HepG2 (cell line): ENCODE data around the gene AQP6. TPM values are rescaled to one million over a fixed set of nuclear protein-coding genes. Genes with fewer than 3 reads are reported as not detected.

Source experiments
- ATF1 ChIP-seq: IDR thresholded peaks from 2 replicates; pipeline ENCODE4 v1.6.1; 2016; ENCODE audit warnings: mild to moderate bottlenecking, control low read depth
- CEBPG ChIP-seq: IDR thresholded peaks from 2 replicates; pipeline ENCODE4 v1.6.1; 2016
- MTA1 ChIP-seq: sonication (generic); formaldehyde crosslinking; IDR thresholded peaks from 2 replicates; pipeline ENCODE4 v1.4.0; 2020; ENCODE audit warnings: missing genetic modification reagents, mild to moderate bottlenecking, borderline replicate concordance
- MXD4 ChIP-seq: IDR thresholded peaks from 2 replicates; pipeline ENCODE4 v1.6.1; 2016; ENCODE audit warnings: mild to moderate bottlenecking, missing biosample characterization, missing genetic modification reagents
- PITX1 ChIP-seq: sonication (generic); formaldehyde crosslinking; IDR thresholded peaks from 2 replicates; pipeline ENCODE4 v1.5.1; 2020; ENCODE audit warnings: mild to moderate bottlenecking, missing genetic modification reagents
- SALL1 ChIP-seq: sonication (generic); formaldehyde crosslinking; IDR thresholded peaks from 2 replicates; pipeline ENCODE4 v1.8.0; 2022; ENCODE audit warnings: mild to moderate bottlenecking, missing genetic modification reagents
- TOPORS ChIP-seq: sonication (generic); formaldehyde crosslinking; IDR thresholded peaks from 2 replicates; pipeline ENCODE4 v1.8.0; 2023; ENCODE audit warnings: mild to moderate bottlenecking, missing genetic modification reagents
- XRCC5 ChIP-seq: fragments of 200-400 bp; formaldehyde crosslinking; optimal IDR thresholded peaks from 2 replicates; pipeline ENCODE3; 2017; ENCODE audit warnings: mild to moderate bottlenecking, low read length
- YEATS4 ChIP-seq: sonication (generic); formaldehyde crosslinking; IDR thresholded peaks from 2 replicates; pipeline ENCODE4 v1.4.0; 2020; ENCODE audit warnings: missing genetic modification reagents, borderline replicate concordance
- ZFP90 ChIP-seq: sonication (generic); formaldehyde crosslinking; IDR thresholded peaks from 2 replicates; pipeline ENCODE4 v1.8.0; 2022; ENCODE audit warnings: missing genetic modification reagents, mild to moderate bottlenecking, inconsistent platforms, borderline replicate concordance
- ZFY ChIP-seq: sonication (generic); formaldehyde crosslinking; IDR thresholded peaks from 2 replicates; pipeline ENCODE4 v1.4.0; 2020; ENCODE audit warnings: missing genetic modification reagents
- ZNF317 ChIP-seq: sonication (generic); formaldehyde crosslinking; IDR thresholded peaks from 2 replicates; pipeline ENCODE4 v1.5.0; 2020; ENCODE audit warnings: mild to moderate bottlenecking, missing genetic modification reagents
- ZNF335 ChIP-seq: sonication (generic); formaldehyde crosslinking; IDR thresholded peaks from 2 replicates; pipeline ENCODE4 v1.4.0; 2020; ENCODE audit warnings: missing genetic modification reagents
- ZNF350 ChIP-seq: sonication (generic); formaldehyde crosslinking; IDR thresholded peaks from 2 replicates; pipeline ENCODE4 v1.4.0; 2020; ENCODE audit warnings: mild to moderate bottlenecking, low read depth, missing genetic modification reagents, borderline replicate concordance
- ZNF557 ChIP-seq: sonication (generic); formaldehyde crosslinking; IDR thresholded peaks from 2 replicates; pipeline ENCODE4 v1.4.0; 2020; ENCODE audit warnings: missing genetic modification reagents
- ZNF629 ChIP-seq: sonication (generic); formaldehyde crosslinking; conservative IDR thresholded peaks from 2 replicates; pipeline ENCODE4 v1.5.0; 2020; ENCODE audit warnings: missing genetic modification reagents
- polyA plus RNA-seq, 8 experiments: library from polyadenylated mRNA; depleted of rRNA in 3 of 8; stranded (reverse) in 7 of 8; unstranded in 1 of 8; fragments of >200 nt; fragmentation: Illumina TruSeq in 4 of 8; extraction: Trizol in 4 of 8; gene quantifications; 2 replicates each; pipeline versions ENCODE4 v1.2.1 to v1.2.3, GENCODE V29; 2011 to 2016; ENCODE audit warnings: low read depth in 4 of 8, missing spikeins in 1 of 8, mixed read lengths in 1 of 8; ENCODE audit not compliant: insufficient read depth in 1 of 8
- total RNA-seq, 5 experiments: library from RNA; depleted of rRNA; stranded (reverse); fragments of >200 nt; fragmentation: Illumina TruSeq; extraction: Trizol; gene quantifications; 2 replicates each; pipeline ENCODE4 v1.2.3, GENCODE V29; 2016; ENCODE audit warnings: low read depth in 1 of 5
- TF ChIP-seq, protein P1 (sequence below): IDR thresholded peaks from 2 replicates; pipeline ENCODE4 v1.6.1; 2012; ENCODE audit warnings: inconsistent platforms
- TF ChIP-seq, protein P2 (sequence below), 2 experiments: sonication (generic) in 1 of 2; formaldehyde crosslinking in 1 of 2; IDR thresholded peaks; 2 replicates each; pipeline versions ENCODE4 v1.4.0 to v1.6.1; 2016 to 2020; ENCODE audit warnings: borderline replicate concordance in 1 of 2, low read depth in 1 of 2, mild to moderate bottlenecking in 1 of 2, missing genetic modification reagents in 1 of 2
- TF ChIP-seq, protein P3 (sequence below): sonication (generic); formaldehyde crosslinking; IDR thresholded peaks from 2 replicates; pipeline ENCODE4 v1.8.0; 2022; ENCODE audit warnings: mild to moderate bottlenecking, missing genetic modification reagents, borderline replicate concordance
- TF ChIP-seq, protein P4 (sequence below): sonication (generic); formaldehyde crosslinking; conservative IDR thresholded peaks from 2 replicates; pipeline ENCODE4 v1.4.0; 2020; ENCODE audit warnings: missing genetic modification reagents

Gene AQP6
- total and polyA plus RNA-seq, 2 of the 13 experiments (the other 11 are each of a cell fraction or from before 2014, with no cell fraction given) = 0.32 to 1.3 TPM

DNA sequence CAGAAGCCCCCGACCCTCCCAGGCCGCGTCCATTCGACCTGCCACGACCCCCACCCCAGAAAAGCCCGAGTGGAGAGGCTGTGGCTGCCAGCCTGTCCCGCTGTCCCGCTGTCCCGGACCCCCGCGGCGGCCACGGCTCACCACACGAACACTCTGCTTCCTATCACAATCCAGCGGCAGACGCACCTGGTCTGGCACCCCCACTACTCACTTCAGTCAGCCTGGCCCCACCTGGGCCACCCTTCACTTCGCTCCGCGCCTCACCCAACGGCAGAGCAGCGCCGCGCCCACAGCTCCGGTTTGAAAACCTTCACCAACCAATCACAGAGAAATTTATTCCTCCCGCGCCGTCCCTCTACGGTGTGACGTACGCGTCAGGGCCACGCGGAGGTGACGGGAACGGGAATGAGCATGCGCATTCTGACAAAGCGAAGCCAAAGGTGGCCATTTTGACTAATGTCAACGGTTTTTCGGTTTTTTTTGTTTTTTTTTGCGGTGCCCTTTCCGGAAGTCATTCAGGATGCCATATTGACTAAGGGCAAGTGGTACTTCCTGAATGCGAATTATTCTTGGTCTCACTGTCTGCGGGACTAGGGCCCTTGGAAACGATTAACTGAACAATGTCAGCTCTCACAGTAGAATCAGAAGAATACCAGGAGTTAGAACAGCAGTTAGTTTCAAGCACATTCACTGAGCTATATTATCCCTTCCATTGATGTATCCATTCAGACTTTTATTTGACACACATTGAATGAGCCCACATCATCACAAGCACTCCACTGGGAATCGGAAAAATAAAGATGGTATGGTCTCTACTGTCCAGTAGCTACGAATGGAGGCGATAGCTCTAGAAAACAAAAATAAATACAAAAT is 52.7 kb downstream of the AQP6 start, which contains the start of gene RACGAP1 (continued):
- TF ChIP-seq MTA1 (peak; percentile 45; the same call in 1 of the 2 replicates), MXD4 (peak; percentile 66; the same call in 1 of the 2 replicates), ZFY (CRISPR knock-in tag) (peak; percentile 75), CEBPG (peak; percentile 10; the same call in 1 of the 2 replicates), ZNF335 (CRISPR knock-in tag) (peak; percentile 50; the same call in 1 of the 2 replicates), ZNF557 (no peak), ATF1 (CRISPR knock-in tag) (peak; percentile 97), ZNF629 (CRISPR knock-in tag) (0 out of 2 replicates have a peak, but pooled peaks have one; percentile 27), SALL1 (CRISPR knock-in tag) (peak; percentile 68), XRCC5 (peak; percentile 76), PITX1 (peak; percentile 55; the same call in 1 of the 2 replicates), ZNF350 (CRISPR knock-in tag) (peak; percentile 69), TOPORS (no peak), YEATS4 (CRISPR knock-in tag) (peak; percentile 84; the same call in 1 of the 2 replicates), ZNF317 (CRISPR knock-in tag) (no peak), ZFP90 (CRISPR knock-in tag) (peak; percentile 46; the same call in 1 of the 2 replicates)
- TF ChIP-seq, protein P1, sequence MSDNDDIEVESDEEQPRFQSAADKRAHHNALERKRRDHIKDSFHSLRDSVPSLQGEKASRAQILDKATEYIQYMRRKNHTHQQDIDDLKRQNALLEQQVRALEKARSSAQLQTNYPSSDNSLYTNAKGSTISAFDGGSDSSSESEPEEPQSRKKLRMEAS = peak; percentile 87
- TF ChIP-seq, protein P2, sequence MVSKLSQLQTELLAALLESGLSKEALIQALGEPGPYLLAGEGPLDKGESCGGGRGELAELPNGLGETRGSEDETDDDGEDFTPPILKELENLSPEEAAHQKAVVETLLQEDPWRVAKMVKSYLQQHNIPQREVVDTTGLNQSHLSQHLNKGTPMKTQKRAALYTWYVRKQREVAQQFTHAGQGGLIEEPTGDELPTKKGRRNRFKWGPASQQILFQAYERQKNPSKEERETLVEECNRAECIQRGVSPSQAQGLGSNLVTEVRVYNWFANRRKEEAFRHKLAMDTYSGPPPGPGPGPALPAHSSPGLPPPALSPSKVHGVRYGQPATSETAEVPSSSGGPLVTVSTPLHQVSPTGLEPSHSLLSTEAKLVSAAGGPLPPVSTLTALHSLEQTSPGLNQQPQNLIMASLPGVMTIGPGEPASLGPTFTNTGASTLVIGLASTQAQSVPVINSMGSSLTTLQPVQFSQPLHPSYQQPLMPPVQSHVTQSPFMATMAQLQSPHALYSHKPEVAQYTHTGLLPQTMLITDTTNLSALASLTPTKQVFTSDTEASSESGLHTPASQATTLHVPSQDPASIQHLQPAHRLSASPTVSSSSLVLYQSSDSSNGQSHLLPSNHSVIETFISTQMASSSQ (IDR thresholded peaks at IDR 0.05; ENCODE audit: low read depth) = no peak
- TF ChIP-seq, protein P2 (CRISPR knock-in tag; IDR thresholded peaks at IDR 0.05; ENCODE audit: borderline replicate concordance) = 0 out of 2 replicates have a peak, but pooled peaks have one; percentile 40
- TF ChIP-seq, protein P3, sequence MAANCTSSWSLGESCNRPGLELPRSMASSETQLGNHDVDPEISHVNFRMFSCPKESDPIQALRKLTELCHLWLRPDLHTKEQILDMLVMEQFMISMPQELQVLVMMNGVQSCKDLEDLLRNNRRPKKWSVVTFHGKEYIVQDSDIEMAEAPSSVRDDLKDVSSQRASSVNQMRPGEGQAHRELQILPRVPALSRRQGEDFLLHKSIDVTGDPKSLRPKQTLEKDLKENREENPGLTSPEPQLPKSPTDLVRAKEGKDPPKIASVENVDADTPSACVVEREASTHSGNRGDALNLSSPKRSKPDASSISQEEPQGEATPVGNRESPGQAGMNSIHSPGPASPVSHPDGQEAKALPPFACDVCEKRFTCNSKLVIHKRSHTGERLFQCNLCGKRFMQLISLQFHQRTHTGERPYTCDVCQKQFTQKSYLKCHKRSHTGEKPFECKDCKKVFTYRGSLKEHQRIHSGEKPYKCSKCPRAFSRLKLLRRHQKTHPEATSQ = no peak
- TF ChIP-seq, protein P4, sequence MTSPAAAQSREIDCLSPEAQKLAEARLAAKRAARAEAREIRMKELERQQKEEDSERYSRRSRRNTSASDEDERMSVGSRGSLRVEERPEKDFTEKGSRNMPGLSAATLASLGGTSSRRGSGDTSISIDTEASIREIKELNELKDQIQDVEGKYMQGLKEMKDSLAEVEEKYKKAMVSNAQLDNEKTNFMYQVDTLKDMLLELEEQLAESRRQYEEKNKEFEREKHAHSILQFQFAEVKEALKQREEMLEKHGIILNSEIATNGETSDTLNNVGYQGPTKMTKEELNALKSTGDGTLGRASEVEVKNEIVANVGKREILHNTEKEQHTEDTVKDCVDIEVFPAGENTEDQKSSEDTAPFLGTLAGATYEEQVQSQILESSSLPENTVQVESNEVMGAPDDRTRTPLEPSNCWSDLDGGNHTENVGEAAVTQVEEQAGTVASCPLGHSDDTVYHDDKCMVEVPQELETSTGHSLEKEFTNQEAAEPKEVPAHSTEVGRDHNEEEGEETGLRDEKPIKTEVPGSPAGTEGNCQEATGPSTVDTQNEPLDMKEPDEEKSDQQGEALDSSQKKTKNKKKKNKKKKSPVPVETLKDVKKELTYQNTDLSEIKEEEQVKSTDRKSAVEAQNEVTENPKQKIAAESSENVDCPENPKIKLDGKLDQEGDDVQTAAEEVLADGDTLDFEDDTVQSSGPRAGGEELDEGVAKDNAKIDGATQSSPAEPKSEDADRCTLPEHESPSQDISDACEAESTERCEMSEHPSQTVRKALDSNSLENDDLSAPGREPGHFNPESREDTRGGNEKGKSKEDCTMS (CRISPR knock-in tag) = no peak
